ENCODE measurements around the gene FMR1NB. TPM values are rescaled to one million over a fixed set of nuclear protein-coding genes. Genes with fewer than 3 reads are reported as not detected.

The FMR1NB gene
- total RNA-seq, 1 experiment from 2014 or later, result not detected

DNA sequence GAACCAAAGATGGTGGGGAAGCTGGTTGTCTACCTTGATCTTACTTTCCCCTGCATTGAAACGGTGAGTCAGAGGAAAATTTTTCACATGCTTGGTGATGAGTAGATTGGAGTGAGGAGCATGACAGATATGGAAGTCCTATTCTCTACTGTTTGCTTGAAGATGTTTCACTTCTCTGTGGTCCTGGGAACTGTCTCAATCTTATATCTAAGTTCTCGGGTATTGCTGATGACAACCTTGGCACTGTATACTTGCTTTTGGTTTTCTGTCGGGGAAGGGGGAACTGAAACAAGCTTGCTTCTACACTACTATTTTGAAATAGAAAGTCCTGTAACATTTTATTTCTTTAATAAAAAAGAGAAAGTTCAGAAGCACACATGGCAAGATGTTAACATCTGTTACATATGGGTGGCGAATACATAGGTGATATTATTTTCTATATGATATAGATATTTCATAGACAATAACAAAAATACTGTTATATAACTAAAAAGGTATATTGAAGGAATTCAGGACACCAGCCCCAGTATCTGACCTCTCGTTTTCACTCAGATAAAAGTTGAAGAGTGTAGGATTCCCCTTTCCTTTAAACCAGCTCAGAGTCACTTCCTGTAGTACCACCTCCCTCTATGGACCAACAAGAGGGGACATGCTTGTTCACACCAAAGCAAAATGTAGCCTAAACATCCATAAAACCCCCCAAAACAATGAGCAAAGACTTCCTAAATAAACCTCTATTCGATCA is 88.8 kb downstream of the FMR1NB start:
- CTCF ChIA-PET, result no interaction called here
- in situ Hi-C loops (cut with HindIII; ENCODE audit: low pct_unique_long_range_greater_than_20kb, low sequenced_read_pairs), result no loop called here

DNA sequence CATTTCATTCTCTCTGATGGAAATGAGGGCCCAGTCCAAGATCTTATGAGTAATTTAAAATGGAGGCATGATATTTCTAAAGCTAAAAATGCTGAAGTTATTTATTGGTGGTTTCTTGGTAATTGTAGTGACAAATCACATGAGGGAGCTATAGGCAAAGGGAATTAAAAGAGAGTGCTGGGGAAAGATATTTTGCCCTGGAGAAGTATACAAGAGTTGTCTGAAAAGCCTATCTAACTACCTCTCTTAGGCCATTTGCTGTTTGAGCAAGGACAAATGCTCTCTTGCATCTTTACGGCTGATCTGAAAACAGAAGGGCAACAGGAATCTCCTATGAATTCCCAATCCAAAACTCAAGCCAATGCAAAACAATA is 89.4 kb downstream of the FMR1NB start:
- intact Hi-C loops (cut with micrococcal nuclease; ENCODE audit: unreplicated experiment) (no loop called here), in situ Hi-C loops (cut with HindIII; ENCODE audit: low pct_unique_long_range_greater_than_20kb, low sequenced_read_pairs) (no loop called here)
- no peaks in the 10 kb centered on the region for H3K27me3 ChIP-seq (ENCODE audit: control insufficient read depth, insufficient read depth, low read length)
- no peak overlapping the region for H3K27ac ChIP-seq (ENCODE audit: low read length)
- no peak overlapping the region for H3K4me3 ChIP-seq (ENCODE audit: low read depth in 2 of 2, low read length in 2 of 2)
- ATAC-seq, result no peak
- CTCF ChIA-PET, result no interaction called here
- H3K9me3 ChIP-seq (ENCODE audit: control insufficient read depth, insufficient read depth, low read depth, low read length), result peaks cover 4% of the 10 kb centered on the region; the same call in 1 of the 2 replicates
- POLR2A ChIA-PET, result no interaction called here
- no peaks in the 10 kb centered on the region for H3K36me3 ChIP-seq (ENCODE audit: control insufficient read depth, insufficient read depth, low read length)
- no peak for DNase-seq (ENCODE audit: low read depth, low spot score)
- TF ChIP-seq, protein P1, sequence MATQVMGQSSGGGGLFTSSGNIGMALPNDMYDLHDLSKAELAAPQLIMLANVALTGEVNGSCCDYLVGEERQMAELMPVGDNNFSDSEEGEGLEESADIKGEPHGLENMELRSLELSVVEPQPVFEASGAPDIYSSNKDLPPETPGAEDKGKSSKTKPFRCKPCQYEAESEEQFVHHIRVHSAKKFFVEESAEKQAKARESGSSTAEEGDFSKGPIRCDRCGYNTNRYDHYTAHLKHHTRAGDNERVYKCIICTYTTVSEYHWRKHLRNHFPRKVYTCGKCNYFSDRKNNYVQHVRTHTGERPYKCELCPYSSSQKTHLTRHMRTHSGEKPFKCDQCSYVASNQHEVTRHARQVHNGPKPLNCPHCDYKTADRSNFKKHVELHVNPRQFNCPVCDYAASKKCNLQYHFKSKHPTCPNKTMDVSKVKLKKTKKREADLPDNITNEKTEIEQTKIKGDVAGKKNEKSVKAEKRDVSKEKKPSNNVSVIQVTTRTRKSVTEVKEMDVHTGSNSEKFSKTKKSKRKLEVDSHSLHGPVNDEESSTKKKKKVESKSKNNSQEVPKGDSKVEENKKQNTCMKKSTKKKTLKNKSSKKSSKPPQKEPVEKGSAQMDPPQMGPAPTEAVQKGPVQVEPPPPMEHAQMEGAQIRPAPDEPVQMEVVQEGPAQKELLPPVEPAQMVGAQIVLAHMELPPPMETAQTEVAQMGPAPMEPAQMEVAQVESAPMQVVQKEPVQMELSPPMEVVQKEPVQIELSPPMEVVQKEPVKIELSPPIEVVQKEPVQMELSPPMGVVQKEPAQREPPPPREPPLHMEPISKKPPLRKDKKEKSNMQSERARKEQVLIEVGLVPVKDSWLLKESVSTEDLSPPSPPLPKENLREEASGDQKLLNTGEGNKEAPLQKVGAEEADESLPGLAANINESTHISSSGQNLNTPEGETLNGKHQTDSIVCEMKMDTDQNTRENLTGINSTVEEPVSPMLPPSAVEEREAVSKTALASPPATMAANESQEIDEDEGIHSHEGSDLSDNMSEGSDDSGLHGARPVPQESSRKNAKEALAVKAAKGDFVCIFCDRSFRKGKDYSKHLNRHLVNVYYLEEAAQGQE (IDR thresholded peaks at IDR 0.05; ENCODE audit: insufficient read depth in 1 of 2, low read depth in 2 of 2, low read length in 1 of 2), result no peak
- TF ChIP-seq POLR2AphosphoS5 (IDR thresholded peaks at IDR 0.05; ENCODE audit: low read depth, low read length), result no peak
- TF ChIP-seq SIN3A (IDR thresholded peaks at IDR 0.05; ENCODE audit: borderline replicate concordance, insufficient read depth, low read depth, low read length), result no peak
- TF ChIP-seq, protein P2, sequence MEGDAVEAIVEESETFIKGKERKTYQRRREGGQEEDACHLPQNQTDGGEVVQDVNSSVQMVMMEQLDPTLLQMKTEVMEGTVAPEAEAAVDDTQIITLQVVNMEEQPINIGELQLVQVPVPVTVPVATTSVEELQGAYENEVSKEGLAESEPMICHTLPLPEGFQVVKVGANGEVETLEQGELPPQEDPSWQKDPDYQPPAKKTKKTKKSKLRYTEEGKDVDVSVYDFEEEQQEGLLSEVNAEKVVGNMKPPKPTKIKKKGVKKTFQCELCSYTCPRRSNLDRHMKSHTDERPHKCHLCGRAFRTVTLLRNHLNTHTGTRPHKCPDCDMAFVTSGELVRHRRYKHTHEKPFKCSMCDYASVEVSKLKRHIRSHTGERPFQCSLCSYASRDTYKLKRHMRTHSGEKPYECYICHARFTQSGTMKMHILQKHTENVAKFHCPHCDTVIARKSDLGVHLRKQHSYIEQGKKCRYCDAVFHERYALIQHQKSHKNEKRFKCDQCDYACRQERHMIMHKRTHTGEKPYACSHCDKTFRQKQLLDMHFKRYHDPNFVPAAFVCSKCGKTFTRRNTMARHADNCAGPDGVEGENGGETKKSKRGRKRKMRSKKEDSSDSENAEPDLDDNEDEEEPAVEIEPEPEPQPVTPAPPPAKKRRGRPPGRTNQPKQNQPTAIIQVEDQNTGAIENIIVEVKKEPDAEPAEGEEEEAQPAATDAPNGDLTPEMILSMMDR (IDR thresholded peaks at IDR 0.05), result no peak
- TF ChIP-seq TCF7L2 (IDR thresholded peaks at IDR 0.05; ENCODE audit: low read depth, low read length), result no peak
- BruUV-seq (replicated peaks), result no TSS peak
- H3K4me1 ChIP-seq (ENCODE audit: control insufficient read depth, insufficient read depth, low read length), result no peaks in the 10 kb centered on the region

More for the DNA sequence above, 88.8 kb downstream of the FMR1NB start:
- POLR2A ChIA-PET, result no interaction called here
- Histone ChIP-seq H3K27ac (ENCODE audit: low read length) (no peak overlapping the region), H3K36me3 (ENCODE audit: control insufficient read depth, insufficient read depth, low read length) (no peaks in the 10 kb centered on the region), H3K27me3 (ENCODE audit: control insufficient read depth, insufficient read depth, low read length) (no peaks in the 10 kb centered on the region), H3K4me1 (ENCODE audit: control insufficient read depth, insufficient read depth, low read length) (no peaks in the 10 kb centered on the region), H3K9me3 (ENCODE audit: control insufficient read depth, insufficient read depth, low read depth, low read length) (peaks cover 4% of the 10 kb centered on the region; the same call in 1 of the 2 replicates), H3K4me3 (ENCODE audit: low read depth in 2 of 2, low read length in 2 of 2) (no peak overlapping the region)
- TF ChIP-seq TCF7L2 (IDR thresholded peaks at IDR 0.05; ENCODE audit: low read depth, low read length), result no peak
- TF ChIP-seq, protein P2 (IDR thresholded peaks at IDR 0.05), result no peak
- TF ChIP-seq POLR2AphosphoS5 (IDR thresholded peaks at IDR 0.05; ENCODE audit: low read depth, low read length), result no peak
- DNase-seq (ENCODE audit: low read depth, low spot score), result no peak
- intact Hi-C loops (cut with micrococcal nuclease; ENCODE audit: unreplicated experiment), result no loop called here
- no peak for ATAC-seq
- BruUV-seq (replicated peaks), result no TSS peak

Other genes with a start within 250 kb of the FMR1NB start
- gene FMR1, start 69.4 kb upstream of the FMR1NB start, total RNA-seq (2021; ENCODE audit: unreplicated experiment), result 68.9 TPM

Measured in Panc1 (cell line).